ENCODE results near the gene ARHGAP28.

Gene ARHGAP28

DNA sequence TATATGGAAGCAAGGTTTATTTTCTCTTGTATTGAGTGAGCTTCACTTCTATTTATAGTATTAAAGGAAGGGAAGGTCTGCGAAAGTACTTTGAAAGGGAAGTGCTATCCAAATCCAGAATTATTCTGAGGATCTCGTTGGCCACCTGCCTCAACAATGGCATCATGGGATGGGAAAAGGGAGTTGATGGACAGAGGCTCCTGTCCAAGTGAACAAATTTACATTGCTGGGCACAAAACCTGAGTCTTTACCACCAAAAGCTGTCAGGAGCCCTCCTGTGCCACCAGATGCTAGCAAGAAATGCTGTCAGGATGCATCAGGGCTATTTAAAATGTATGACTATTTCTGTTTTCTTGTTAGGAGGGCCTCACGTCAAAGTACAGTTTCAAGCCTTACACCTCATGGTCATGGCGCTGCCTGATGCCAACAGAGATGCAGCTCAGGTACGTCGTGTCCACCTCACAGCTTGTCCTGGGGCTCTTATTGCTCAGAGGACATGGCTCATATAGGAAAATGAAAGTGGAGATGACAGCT lies 157.3 kb downstream of the ARHGAP28 start:
- TF ChIP-seq, protein P1, sequence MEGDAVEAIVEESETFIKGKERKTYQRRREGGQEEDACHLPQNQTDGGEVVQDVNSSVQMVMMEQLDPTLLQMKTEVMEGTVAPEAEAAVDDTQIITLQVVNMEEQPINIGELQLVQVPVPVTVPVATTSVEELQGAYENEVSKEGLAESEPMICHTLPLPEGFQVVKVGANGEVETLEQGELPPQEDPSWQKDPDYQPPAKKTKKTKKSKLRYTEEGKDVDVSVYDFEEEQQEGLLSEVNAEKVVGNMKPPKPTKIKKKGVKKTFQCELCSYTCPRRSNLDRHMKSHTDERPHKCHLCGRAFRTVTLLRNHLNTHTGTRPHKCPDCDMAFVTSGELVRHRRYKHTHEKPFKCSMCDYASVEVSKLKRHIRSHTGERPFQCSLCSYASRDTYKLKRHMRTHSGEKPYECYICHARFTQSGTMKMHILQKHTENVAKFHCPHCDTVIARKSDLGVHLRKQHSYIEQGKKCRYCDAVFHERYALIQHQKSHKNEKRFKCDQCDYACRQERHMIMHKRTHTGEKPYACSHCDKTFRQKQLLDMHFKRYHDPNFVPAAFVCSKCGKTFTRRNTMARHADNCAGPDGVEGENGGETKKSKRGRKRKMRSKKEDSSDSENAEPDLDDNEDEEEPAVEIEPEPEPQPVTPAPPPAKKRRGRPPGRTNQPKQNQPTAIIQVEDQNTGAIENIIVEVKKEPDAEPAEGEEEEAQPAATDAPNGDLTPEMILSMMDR (IDR thresholded peaks at IDR 0.05; ENCODE audit: poor library complexity, severe bottlenecking): no peak
- no peak overlapping the region for H3K27ac ChIP-seq (ENCODE audit: poor library complexity, severe bottlenecking)
- no peaks in the 10 kb centered on the region for H3K4me1 ChIP-seq (ENCODE audit: insufficient read depth, poor library complexity, severe bottlenecking)
- DNase-seq (ENCODE audit: low spot score): no peak
- no peak overlapping the region for H3K4me3 ChIP-seq (ENCODE audit: severe bottlenecking)
- no peak for ATAC-seq (ENCODE audit: low read depth)
- H3K36me3 ChIP-seq (ENCODE audit: low read depth): no peaks in the 10 kb centered on the region
- no peaks in the 10 kb centered on the region for H3K9me3 ChIP-seq (ENCODE audit: severe bottlenecking)
- no peaks in the 10 kb centered on the region for H3K27me3 ChIP-seq (ENCODE audit: insufficient read depth, poor library complexity, severe bottlenecking)

DNA sequence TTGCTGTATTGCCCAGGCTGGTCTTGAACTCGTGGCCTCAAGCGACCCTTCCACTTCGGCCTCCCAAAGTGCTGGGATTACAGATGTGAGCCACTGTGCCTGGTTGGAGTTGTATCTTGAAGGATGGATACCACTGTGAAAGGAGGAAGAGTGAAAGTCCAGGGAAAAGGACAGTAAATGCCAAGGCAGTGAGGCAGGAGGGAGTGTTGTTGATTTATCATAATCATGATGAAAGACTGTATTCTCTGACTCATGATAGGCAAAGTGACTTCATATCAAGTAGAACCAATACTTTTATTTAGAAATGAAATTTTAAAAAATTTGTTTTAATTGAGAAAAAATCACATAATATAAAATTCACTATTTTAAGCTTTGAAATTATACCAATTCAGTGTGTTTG lies 162.3 kb downstream of the ARHGAP28 start:
- Histone ChIP-seq H3K9me3 (ENCODE audit: severe bottlenecking) (no peaks in the 10 kb centered on the region), H3K27me3 (ENCODE audit: insufficient read depth, poor library complexity, severe bottlenecking) (no peaks in the 10 kb centered on the region), H3K36me3 (ENCODE audit: low read depth) (no peaks in the 10 kb centered on the region), H3K4me3 (ENCODE audit: severe bottlenecking) (no peak overlapping the region), H3K27ac (ENCODE audit: poor library complexity, severe bottlenecking) (no peak overlapping the region), H3K4me1 (ENCODE audit: insufficient read depth, poor library complexity, severe bottlenecking) (no peaks in the 10 kb centered on the region)
- TF ChIP-seq, protein P1 (IDR thresholded peaks at IDR 0.05; ENCODE audit: poor library complexity, severe bottlenecking): no peak
- peak; percentile 31; the same call in 1 of the 3 replicates for ATAC-seq (ENCODE audit: low read depth)
- no peak for DNase-seq (ENCODE audit: low spot score)

DNA sequence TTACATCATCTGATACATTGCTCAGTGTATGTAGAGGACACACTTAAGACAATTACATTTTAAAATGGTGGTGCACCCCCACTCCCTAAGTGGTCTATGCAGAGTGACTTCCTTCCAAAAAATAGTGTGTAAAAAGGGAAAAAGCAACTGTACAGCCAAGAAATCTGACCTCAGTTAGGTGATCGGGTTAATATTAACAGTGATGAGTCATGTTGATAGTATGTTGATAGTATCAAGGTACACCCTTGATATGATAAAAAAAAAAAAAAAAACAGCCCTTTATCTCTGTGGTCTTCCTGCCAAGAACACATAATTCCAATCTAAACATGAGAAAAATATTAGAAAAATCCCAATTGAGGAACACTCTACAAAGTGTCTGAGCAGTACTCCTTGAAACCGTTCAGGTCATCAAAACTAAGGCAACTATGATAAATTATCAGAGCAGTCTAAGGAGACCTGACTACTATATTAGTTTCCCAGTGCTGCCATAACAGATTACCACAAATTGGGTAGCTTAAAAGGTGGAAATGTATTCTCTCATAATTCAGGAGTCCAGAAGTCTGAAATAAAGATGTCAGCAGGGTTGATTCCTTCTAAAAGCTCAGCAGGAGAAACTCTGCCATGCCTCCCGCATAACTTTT lies 171.9 kb downstream of the ARHGAP28 start:
- H3K27ac ChIP-seq (ENCODE audit: poor library complexity, severe bottlenecking): no peak overlapping the region
- H3K36me3 ChIP-seq (ENCODE audit: low read depth): no peaks in the 10 kb centered on the region
- no peaks in the 10 kb centered on the region for H3K4me1 ChIP-seq (ENCODE audit: insufficient read depth, poor library complexity, severe bottlenecking)
- TF ChIP-seq, protein P1 (IDR thresholded peaks at IDR 0.05; ENCODE audit: poor library complexity, severe bottlenecking): no peak
- no peaks in the 10 kb centered on the region for H3K9me3 ChIP-seq (ENCODE audit: severe bottlenecking)
- H3K27me3 ChIP-seq (ENCODE audit: insufficient read depth, poor library complexity, severe bottlenecking): no peaks in the 10 kb centered on the region
- ATAC-seq (ENCODE audit: low read depth): no peak
- H3K4me3 ChIP-seq (ENCODE audit: severe bottlenecking): no peak overlapping the region
- DNase-seq (ENCODE audit: low spot score): no peak

DNA sequence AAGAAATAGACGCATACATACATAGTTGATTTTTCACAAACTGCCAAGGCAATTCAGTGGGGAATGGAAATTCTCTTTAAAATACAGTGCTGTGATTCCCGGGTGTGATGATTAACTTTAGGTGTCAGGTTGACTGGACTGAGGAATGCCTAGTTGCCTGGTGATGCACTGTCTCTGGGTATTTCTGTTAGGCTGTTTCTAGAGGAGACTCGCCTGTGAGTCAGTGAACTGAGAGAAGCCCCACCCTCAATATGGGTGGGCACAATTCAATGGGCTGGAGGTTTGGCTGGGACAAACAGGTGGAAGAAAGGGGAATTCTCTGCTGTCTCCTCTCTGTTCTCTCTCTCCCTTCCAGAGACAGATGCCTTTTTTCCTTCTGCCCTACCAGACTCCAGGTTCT lies 187.6 kb downstream of the ARHGAP28 start:
- DNase-seq (ENCODE audit: low spot score) (no peak), ATAC-seq (ENCODE audit: low read depth) (peak; percentile 86)
- H3K27ac ChIP-seq (ENCODE audit: poor library complexity, severe bottlenecking): no peak overlapping the region
- H3K4me1 ChIP-seq (ENCODE audit: insufficient read depth, poor library complexity, severe bottlenecking): no peaks in the 10 kb centered on the region
- H3K36me3 ChIP-seq (ENCODE audit: low read depth): no peaks in the 10 kb centered on the region
- no peak overlapping the region for H3K4me3 ChIP-seq (ENCODE audit: severe bottlenecking)
- no peaks in the 10 kb centered on the region for H3K27me3 ChIP-seq (ENCODE audit: insufficient read depth, poor library complexity, severe bottlenecking)
- TF ChIP-seq, protein P1 (IDR thresholded peaks at IDR 0.05; ENCODE audit: poor library complexity, severe bottlenecking): no peak
- no peaks in the 10 kb centered on the region for H3K9me3 ChIP-seq (ENCODE audit: severe bottlenecking)

Data from RWPE2 (cell line).